Parathyroid adenoma (tissue), 2 donors: Measurements from ENCODE around the gene GAS7.

Source experiments
- H2AFZ ChIP-seq: fragments of 300-600 bp; sonication (generic); one replicate; pipeline ENCODE4 v1.7.0; 2017; ENCODE audit warnings: antibody characterized with exemption, mild to moderate bottlenecking
- H3K27ac ChIP-seq: fragments of 300-600 bp; sonication (generic); one replicate; pipeline ENCODE4 v1.7.0; 2017
- H3K27me3 ChIP-seq: fragments of 300-600 bp; sonication (generic); one replicate; pipeline ENCODE4 v1.7.0; 2017; ENCODE audit warnings: low read length; ENCODE audit not compliant: control insufficient read depth, insufficient read depth
- H3K36me3 ChIP-seq: fragments of 300-600 bp; sonication (generic); one replicate; pipeline ENCODE4 v1.7.0; 2017; ENCODE audit warnings: low read length; ENCODE audit not compliant: control insufficient read depth, insufficient read depth
- H3K4me1 ChIP-seq: fragments of 300-600 bp; sonication (generic); one replicate; pipeline ENCODE4 v1.7.0; 2017; ENCODE audit warnings: control low read depth
- H3K4me2 ChIP-seq: fragments of 300-600 bp; sonication (generic); one replicate; pipeline ENCODE4 v1.7.0; 2017; ENCODE audit warnings: low read length
- H3K4me3 ChIP-seq: fragments of 300-600 bp; sonication (generic); one replicate; pipeline ENCODE4 v1.7.0; 2017; ENCODE audit warnings: low read depth, low read length
- H3K79me2 ChIP-seq: fragments of 300-600 bp; sonication (generic); one replicate; pipeline ENCODE4 v1.7.0; 2017; ENCODE audit warnings: control low read depth
- H3K9ac ChIP-seq: fragments of 300-600 bp; sonication (generic); one replicate; pipeline ENCODE4 v1.7.0; 2017; ENCODE audit warnings: mild to moderate bottlenecking
- H3K9me3 ChIP-seq: fragments of 300-600 bp; sonication (generic); one replicate; pipeline ENCODE4 v1.7.0; 2017; ENCODE audit warnings: low read length; ENCODE audit not compliant: control insufficient read depth
- TF ChIP-seq, protein P1 (sequence below): fragments of 300-600 bp; sonication (generic); IDR thresholded peaks from one replicate; pipeline ENCODE4 v1.7.0; 2017; ENCODE audit warnings: antibody characterized with exemption, mild to moderate bottlenecking
- donor health status: primary hyperparathyroidism.

The GAS7 gene

DNA sequence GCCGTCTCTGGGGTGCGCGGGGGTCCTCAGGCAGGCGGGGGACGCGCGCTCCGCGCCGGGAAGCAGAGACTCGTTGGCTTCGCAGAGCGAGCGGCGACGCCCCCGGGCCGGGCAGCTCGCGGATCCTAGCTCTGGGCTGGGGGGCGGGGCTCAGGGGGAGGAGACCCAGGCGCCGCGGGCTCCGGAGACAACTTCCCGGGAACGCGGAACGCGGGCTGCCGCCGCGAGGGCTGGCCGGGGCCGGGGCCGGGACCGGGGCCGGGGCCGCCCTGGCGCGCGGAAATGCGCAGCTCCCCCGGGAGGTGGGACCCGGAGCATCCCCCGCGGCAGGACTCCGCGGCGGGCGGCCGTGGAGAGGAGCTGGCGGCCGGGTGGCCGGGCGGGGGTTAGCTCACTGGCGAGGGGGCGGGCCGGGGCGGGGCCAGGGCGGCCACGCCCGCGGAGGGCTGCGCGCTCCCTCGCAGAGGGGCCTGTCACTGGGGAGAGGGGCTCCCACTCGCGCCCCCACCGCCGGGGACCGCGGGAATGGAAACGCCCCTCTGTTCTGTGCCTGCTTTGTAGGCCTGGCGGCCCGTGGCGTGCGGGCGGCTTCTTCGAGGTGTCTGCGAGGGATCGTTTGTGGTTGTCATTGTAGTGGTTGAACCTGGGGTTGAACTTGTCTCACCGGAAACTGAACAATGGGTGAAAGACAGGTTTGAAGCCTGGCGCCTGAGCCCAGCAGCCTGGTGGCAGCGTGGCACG, at the start of gene GAS7:
Gene GAS7 (minus strand): TSS at position 98 of the 741 bp plus-strand sequence.
- Histone ChIP-seq H3K9me3 (no peaks in the 10 kb centered on the region), H3K27ac (no peak within 1 kb of the TSS), H3K36me3 (no peaks in the 10 kb centered on the region), H3K4me3 (peak within 1 kb of the TSS; percentile 27), H3K9ac (no peak within 1 kb of the TSS), H3K27me3 (no peaks in the 10 kb centered on the region), H3K79me2 (no peaks in the 10 kb centered on the region), H3K4me2 (peak within 1 kb of the TSS; percentile 63), H2AFZ (peak within 1 kb of the TSS; percentile 46), H3K4me1 (no peaks in the 10 kb centered on the region)
- TF ChIP-seq, protein P1, sequence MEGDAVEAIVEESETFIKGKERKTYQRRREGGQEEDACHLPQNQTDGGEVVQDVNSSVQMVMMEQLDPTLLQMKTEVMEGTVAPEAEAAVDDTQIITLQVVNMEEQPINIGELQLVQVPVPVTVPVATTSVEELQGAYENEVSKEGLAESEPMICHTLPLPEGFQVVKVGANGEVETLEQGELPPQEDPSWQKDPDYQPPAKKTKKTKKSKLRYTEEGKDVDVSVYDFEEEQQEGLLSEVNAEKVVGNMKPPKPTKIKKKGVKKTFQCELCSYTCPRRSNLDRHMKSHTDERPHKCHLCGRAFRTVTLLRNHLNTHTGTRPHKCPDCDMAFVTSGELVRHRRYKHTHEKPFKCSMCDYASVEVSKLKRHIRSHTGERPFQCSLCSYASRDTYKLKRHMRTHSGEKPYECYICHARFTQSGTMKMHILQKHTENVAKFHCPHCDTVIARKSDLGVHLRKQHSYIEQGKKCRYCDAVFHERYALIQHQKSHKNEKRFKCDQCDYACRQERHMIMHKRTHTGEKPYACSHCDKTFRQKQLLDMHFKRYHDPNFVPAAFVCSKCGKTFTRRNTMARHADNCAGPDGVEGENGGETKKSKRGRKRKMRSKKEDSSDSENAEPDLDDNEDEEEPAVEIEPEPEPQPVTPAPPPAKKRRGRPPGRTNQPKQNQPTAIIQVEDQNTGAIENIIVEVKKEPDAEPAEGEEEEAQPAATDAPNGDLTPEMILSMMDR = no peak

DNA sequence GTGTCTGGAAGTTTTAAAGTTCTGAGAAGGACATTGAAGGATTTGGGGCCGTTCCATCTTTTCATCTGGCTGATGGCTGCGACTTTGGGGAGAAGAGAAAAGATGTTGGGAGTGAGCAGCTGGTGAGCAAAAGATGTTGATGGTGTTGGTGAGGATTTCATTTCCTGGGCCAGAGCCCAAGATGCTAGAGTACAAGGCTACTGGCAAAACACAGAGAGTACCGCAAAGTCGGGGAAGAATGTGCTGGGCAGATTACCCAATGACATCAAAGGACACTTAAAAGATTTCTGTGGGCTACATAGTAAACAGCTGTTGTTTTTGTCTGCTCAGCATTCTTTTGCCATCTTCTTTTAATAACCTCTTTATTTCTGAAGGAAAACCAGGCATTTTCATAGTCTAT, 49.4 kb upstream of the GAS7 start:
- no peaks in the 10 kb centered on the region for H3K36me3 ChIP-seq
- no peaks in the 10 kb centered on the region for H3K9me3 ChIP-seq
- TF ChIP-seq, protein P1 = no peak
- H3K27me3 ChIP-seq = no peaks in the 10 kb centered on the region
- H3K4me2 ChIP-seq = no peak overlapping the region
- H3K4me1 ChIP-seq = no peaks in the 10 kb centered on the region
- no peak overlapping the region for H3K4me3 ChIP-seq
- H3K9ac ChIP-seq = no peak overlapping the region
- H2AFZ ChIP-seq = no peak overlapping the region
- no peaks in the 10 kb centered on the region for H3K79me2 ChIP-seq
- no peak overlapping the region for H3K27ac ChIP-seq

GRCh38 chr17:10243883-10244844, 45.8 kb upstream of the GAS7 start:
- Histone ChIP-seq H3K27me3 (no peaks in the 10 kb centered on the region), H2AFZ (no peak overlapping the region), H3K27ac (no peak overlapping the region), H3K9ac (no peak overlapping the region), H3K36me3 (no peaks in the 10 kb centered on the region), H3K4me3 (no peak overlapping the region), H3K4me1 (no peaks in the 10 kb centered on the region), H3K79me2 (no peaks in the 10 kb centered on the region), H3K9me3 (no peaks in the 10 kb centered on the region), H3K4me2 (no peak overlapping the region)
- TF ChIP-seq, protein P1 = no peak

- no peaks in the 10 kb centered on the region for H3K9me3 ChIP-seq
- no peaks in the 10 kb centered on the region for H3K36me3 ChIP-seq
- no peak overlapping the region for H2AFZ ChIP-seq
- H3K27ac ChIP-seq = no peak overlapping the region
- no peak overlapping the region for H3K9ac ChIP-seq
- TF ChIP-seq, protein P1 = no peak
- H3K4me1 ChIP-seq = no peaks in the 10 kb centered on the region
- no peak overlapping the region for H3K4me3 ChIP-seq
- no peak overlapping the region for H3K4me2 ChIP-seq
- no peaks in the 10 kb centered on the region for H3K27me3 ChIP-seq
- no peaks in the 10 kb centered on the region for H3K79me2 ChIP-seq
Measured at GRCh38 chr17:10241781-10242180, 43.4 kb upstream of the GAS7 start.
